NT2/D1 (cell line): ENCODE results near the gene SCO1.

ENCODE experiments used
- SUZ12 ChIP-seq: IDR thresholded peaks from 2 replicates; pipeline ENCODE4 v1.6.1; 2011; ENCODE audit not compliant: insufficient read length, insufficient read depth; ENCODE audit errors: extremely low read depth
- YY1 ChIP-seq: IDR thresholded peaks from 2 replicates; pipeline ENCODE4 v1.6.1; 2011; ENCODE audit not compliant: insufficient read length, insufficient read depth
- ZNF274 ChIP-seq: IDR thresholded peaks from 2 replicates; pipeline ENCODE4 v1.6.1; 2011; ENCODE audit warnings: mild to moderate bottlenecking, low read depth, low read length

- TF ChIP-seq ZNF274 (no peak), SUZ12 (no peak), YY1 (no peak)
Measured at GRCh38 chr17:10718547-10718946, 21.2 kb upstream of the SCO1 start.
